PC-9 (cell line): ENCODE data around the gene STK39. TPM values are rescaled to one million over a fixed set of nuclear protein-coding genes. Genes with fewer than 3 reads are reported as not detected.
"Not testable (repeated sequence)": the region's sequence is repeated elsewhere in the genome, so short reads cannot be mapped to it uniquely, and the experiment has no call there.

ENCODE experiments used
- BruUV-seq: library from RNA; stranded (reverse); fragments of 400-500 nt; replicated peaks from 2 replicates; lab custom pipeline; 2021; lab: Mats Ljungman, UMichigan
- CTCF ChIA-PET: fragments of 300-600 bp; sonication (Branson Sonifier 250); formaldehyde crosslinking; loops from one replicate; lab custom pipeline; 2022; ENCODE audit warnings: antibody characterized with exemption; lab: Charles Lee
- POLR2A ChIA-PET: fragments of 300-600 bp; sonication (Branson Sonifier 250); formaldehyde crosslinking; loops from one replicate; lab custom pipeline; 2022; ENCODE audit warnings: antibody characterized with exemption; ENCODE audit not compliant: unreplicated experiment; lab: Charles Lee
- DNase-seq, 2 experiments: peaks; one replicate each; pipeline versions ENCODE4 v3.0.0 to v3.0.0-alpha.2; 2015 to 2022; ENCODE audit warnings: mixed read lengths in 1 of 2
- H2AFZ ChIP-seq: fragments of 200-600 bp; sonication (generic); 2 replicates; pipeline ENCODE4 v1.8.1; 2017; ENCODE audit warnings: antibody characterized with exemption
- H3F3A ChIP-seq: fragments of 200-600 bp; sonication (generic); 2 replicates; pipeline ENCODE4 v1.8.1; 2017; ENCODE audit warnings: antibody characterized with exemption, mild to moderate bottlenecking, low read depth; ENCODE audit not compliant: insufficient read depth
- H3K27ac ChIP-seq: fragments of 200-600 bp; sonication (generic); 2 replicates; pipeline ENCODE4 v1.6.1; 2016; ENCODE audit warnings: mixed run types
- H3K27me3 ChIP-seq: fragments of 200-600 bp; sonication (generic); 2 replicates; pipeline ENCODE4 v1.6.1; 2016; ENCODE audit warnings: low read depth, mixed run types; ENCODE audit not compliant: insufficient read depth
- H3K36me3 ChIP-seq: fragments of 200-600 bp; sonication (generic); 2 replicates; pipeline ENCODE4 v1.6.1; 2016; ENCODE audit warnings: low read depth, mixed run types
- H3K4me1 ChIP-seq: fragments of 200-600 bp; sonication (generic); replicated peaks from 2 replicates; pipeline ENCODE4 v1.6.1; 2016; ENCODE audit warnings: mixed run types; ENCODE audit not compliant: insufficient read depth
- H3K4me2 ChIP-seq: fragments of 200-600 bp; sonication (generic); 2 replicates; pipeline ENCODE4 v1.6.1; 2017; ENCODE audit warnings: mixed run types
- H3K4me3 ChIP-seq: fragments of 200-600 bp; sonication (generic); 2 replicates; pipeline ENCODE4 v1.6.1; 2016; ENCODE audit warnings: mixed run types
- H3K79me2 ChIP-seq: fragments of 200-600 bp; sonication (generic); 2 replicates; pipeline ENCODE4 v1.6.1; 2017; ENCODE audit warnings: low read depth, mixed run types
- H3K9me2 ChIP-seq: fragments of 200-600 bp; sonication (generic); 2 replicates; pipeline ENCODE4 v1.8.1; 2017; ENCODE audit warnings: mild to moderate bottlenecking; ENCODE audit not compliant: insufficient read depth
- H3K9me3 ChIP-seq: fragments of 200-600 bp; sonication (generic); 2 replicates; pipeline ENCODE4 v1.8.1; 2016; ENCODE audit warnings: low read depth; ENCODE audit not compliant: insufficient read depth
- H4K20me1 ChIP-seq: fragments of 200-600 bp; sonication (generic); 2 replicates; pipeline ENCODE4 v1.8.1; 2017; ENCODE audit not compliant: insufficient read depth
- EZH2 ChIP-seq: fragments of 200-600 bp; sonication (generic); IDR thresholded peaks from 2 replicates; pipeline ENCODE4 v1.8.0; 2017; ENCODE audit warnings: antibody characterized with exemption, low read depth
- intact Hi-C: fragments of 100-400 bp; cut with micrococcal nuclease; formaldehyde crosslinking; loops from one replicate; pipeline ENCODE4 v1.10.0; 2022; ENCODE audit not compliant: unreplicated experiment
- total RNA-seq: library from RNA; stranded (reverse); gene quantifications from 2 replicates; pipeline ENCODE4 v1.2.3, GENCODE V29; 2021
- TF ChIP-seq, protein P1 (sequence below): fragments of 200-600 bp; sonication (generic); conservative IDR thresholded peaks from 2 replicates; pipeline ENCODE4 v1.6.1; 2017; ENCODE audit warnings: mixed run types, antibody characterized with exemption, mild to moderate bottlenecking, moderate library complexity

Gene STK39
- total RNA-seq, 1 experiment from 2014 or later: 14.5 TPM

DNA sequence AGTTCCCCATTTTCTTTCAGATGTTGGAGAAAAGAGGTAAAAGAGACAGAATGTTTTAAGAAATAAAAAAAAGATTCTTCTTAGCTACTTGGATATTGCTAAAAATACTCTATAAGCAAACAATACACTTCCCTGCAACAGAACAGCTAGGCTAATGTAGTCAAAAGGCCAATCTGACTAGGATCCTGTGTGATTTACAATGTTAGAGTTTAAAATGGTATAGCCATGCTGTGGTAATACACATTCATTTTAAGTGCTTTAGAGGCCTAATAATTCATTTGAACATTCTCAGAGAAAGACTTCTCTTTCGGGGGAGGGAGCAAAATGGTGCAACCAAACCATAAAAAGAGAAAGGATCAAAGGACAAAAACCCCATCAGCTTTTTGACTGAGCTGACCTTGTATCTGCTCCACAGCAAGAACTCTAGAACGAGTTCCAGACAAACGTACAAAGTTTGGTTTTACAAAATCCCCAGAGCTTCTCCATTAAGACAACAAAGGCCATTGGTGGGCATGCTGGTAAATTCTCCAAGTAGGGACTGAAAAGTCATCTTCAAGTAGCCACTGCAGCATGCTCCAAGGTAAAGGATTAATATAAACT, 200.2 kb downstream of the STK39 start:
- intact Hi-C loops: no loop called here
- H2AFZ ChIP-seq: no peak overlapping the region
- POLR2A ChIA-PET: no interaction called here

DNA sequence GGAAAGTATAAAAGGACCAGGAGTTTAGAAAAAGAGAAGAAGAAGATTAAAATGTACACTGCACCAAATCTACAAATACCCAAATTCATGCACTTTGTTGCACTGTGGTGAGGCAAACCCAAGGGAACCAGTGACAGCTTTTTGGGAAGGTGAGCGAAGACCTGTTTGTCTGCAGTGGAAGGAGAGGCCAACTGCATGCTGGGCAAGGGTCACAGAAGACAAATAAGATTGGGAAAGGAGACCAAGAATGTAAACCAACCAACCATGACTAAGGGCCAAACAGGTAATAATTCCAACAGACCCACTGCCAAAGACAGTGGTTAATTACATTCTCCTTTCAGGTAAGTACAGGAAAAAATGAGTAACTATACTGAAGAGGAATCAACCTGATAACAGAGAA, 202.8 kb downstream of the STK39 start:
- Histone ChIP-seq H3K4me2 (no peak overlapping the region), H3K4me1 (peaks cover 13% of the 10 kb centered on the region), H3K4me3 (no peak overlapping the region), H3K9me2 (no peaks in the 10 kb centered on the region), H3K79me2 (no peaks in the 10 kb centered on the region), H2AFZ (no peak overlapping the region), H3K27me3 (no peaks in the 10 kb centered on the region), H4K20me1 (no peaks in the 10 kb centered on the region), H3K27ac (no peak overlapping the region), H3F3A (no peaks in the 10 kb centered on the region), H3K36me3 (no peaks in the 10 kb centered on the region), H3K9me3 (no peaks in the 10 kb centered on the region)
- intact Hi-C loops: no loop called here
- BruUV-seq: no TSS peak
- ChIA-PET CTCF (no interaction called here), POLR2A (no interaction called here)
- TF ChIP-seq EZH2: no peak
- TF ChIP-seq, protein P1, sequence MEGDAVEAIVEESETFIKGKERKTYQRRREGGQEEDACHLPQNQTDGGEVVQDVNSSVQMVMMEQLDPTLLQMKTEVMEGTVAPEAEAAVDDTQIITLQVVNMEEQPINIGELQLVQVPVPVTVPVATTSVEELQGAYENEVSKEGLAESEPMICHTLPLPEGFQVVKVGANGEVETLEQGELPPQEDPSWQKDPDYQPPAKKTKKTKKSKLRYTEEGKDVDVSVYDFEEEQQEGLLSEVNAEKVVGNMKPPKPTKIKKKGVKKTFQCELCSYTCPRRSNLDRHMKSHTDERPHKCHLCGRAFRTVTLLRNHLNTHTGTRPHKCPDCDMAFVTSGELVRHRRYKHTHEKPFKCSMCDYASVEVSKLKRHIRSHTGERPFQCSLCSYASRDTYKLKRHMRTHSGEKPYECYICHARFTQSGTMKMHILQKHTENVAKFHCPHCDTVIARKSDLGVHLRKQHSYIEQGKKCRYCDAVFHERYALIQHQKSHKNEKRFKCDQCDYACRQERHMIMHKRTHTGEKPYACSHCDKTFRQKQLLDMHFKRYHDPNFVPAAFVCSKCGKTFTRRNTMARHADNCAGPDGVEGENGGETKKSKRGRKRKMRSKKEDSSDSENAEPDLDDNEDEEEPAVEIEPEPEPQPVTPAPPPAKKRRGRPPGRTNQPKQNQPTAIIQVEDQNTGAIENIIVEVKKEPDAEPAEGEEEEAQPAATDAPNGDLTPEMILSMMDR: no peak
- no peak for DNase-seq

More for the DNA sequence above, 200.2 kb downstream of the STK39 start:
- H3K79me2 ChIP-seq: no peaks in the 10 kb centered on the region
- CTCF ChIA-PET: no interaction called here
- DNase-seq: no peak
- H3K4me2 ChIP-seq: no peak overlapping the region
- H3K9me3 ChIP-seq: no peaks in the 10 kb centered on the region
- no peaks in the 10 kb centered on the region for H4K20me1 ChIP-seq
- H3K4me1 ChIP-seq: peaks cover 13% of the 10 kb centered on the region
- no peaks in the 10 kb centered on the region for H3K9me2 ChIP-seq
- H3F3A ChIP-seq: no peaks in the 10 kb centered on the region
- no peaks in the 10 kb centered on the region for H3K27me3 ChIP-seq
- no peaks in the 10 kb centered on the region for H3K36me3 ChIP-seq
- no TSS peak for BruUV-seq
- no peak overlapping the region for H3K4me3 ChIP-seq
- no peak overlapping the region for H3K27ac ChIP-seq
- TF ChIP-seq, protein P1: no peak
- no peak for TF ChIP-seq EZH2

DNA sequence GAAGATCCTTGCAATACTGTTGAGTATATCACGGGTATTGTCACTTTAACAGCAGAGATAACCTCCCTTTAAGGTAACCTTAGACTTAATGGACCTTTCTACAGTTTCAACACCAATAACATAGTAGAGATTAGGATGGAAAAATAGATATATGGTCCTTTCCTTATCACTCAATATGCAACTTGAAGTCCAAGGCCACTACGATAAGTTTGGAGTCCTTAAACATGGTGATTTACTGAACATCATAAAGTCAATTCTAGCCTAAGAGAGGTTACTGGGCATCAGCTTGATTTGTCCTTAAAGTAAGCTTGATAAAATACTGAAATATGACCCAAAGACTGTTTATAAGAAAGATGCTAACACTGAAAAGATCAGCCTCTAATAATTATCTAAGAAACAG, 203.2 kb downstream of the STK39 start:
- Histone ChIP-seq H3K4me3 (no peak overlapping the region), H2AFZ (no peak overlapping the region), H4K20me1 (no peaks in the 10 kb centered on the region), H3K27me3 (no peaks in the 10 kb centered on the region), H3F3A (no peaks in the 10 kb centered on the region), H3K36me3 (no peaks in the 10 kb centered on the region), H3K9me3 (no peaks in the 10 kb centered on the region), H3K9me2 (no peaks in the 10 kb centered on the region), H3K79me2 (no peaks in the 10 kb centered on the region), H3K4me2 (no peak overlapping the region), H3K4me1 (peaks cover 13% of the 10 kb centered on the region), H3K27ac (no peak overlapping the region)
- DNase-seq: no peak
- intact Hi-C loops: no loop called here
- ChIA-PET POLR2A (no interaction called here), CTCF (no interaction called here)
- TF ChIP-seq EZH2: no peak
- TF ChIP-seq, protein P1: no peak
- no TSS peak for BruUV-seq

DNA sequence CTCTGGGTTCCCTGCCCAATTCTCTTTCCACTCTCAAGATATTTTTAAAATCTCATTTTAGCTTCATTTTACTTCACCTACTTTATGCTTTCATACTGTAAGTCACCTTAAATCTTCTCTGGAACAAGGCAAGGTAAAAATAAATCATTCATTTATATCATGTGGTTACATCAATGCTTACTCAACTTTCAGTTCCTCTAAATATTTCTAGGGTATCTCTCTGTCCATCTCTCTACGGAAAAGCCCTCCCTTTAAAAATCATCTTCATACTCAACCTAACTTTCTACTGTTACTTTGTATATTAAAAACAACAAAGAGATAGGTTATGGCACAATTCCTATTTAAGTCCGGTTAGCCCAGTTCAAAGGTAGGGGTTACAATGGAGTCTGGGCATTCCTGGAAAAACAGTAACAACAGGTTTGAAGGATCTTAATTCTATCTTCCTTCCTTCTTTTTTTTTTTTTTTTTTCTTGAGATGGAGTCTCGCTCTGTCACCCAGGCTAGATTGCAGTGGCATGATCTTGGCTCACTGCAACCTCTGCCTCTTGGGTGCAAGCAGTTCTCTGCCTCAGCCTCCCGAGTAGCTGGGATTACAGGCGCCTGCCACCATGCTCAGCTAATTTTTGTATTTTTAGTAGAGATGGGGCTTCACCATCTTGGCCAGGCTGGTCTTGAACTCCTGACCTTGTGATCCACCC, 205.1 kb downstream of the STK39 start:
- DNase-seq, H2AFZ ChIP-seq, H3F3A ChIP-seq, H4K20me1 ChIP-seq, H3K36me3 ChIP-seq, H3K27ac ChIP-seq, POLR2A ChIA-PET, H3K79me2 ChIP-seq, H3K4me2 ChIP-seq, H3K9me3 ChIP-seq, H3K9me2 ChIP-seq, H3K4me3 ChIP-seq, intact Hi-C loops, H3K27me3 ChIP-seq, CTCF ChIA-PET, BruUV-seq: not testable (repeated sequence)
- peaks cover 13% of the 10 kb centered on the region for H3K4me1 ChIP-seq
